NCI-H1048 (cell line): Measurements from ENCODE around the gene NFYC.

ENCODE experiments used
- DNase-seq: peaks from one replicate; lab custom pipeline; 2025; lab: John Stamatoyannopoulos, UW

The NFYC gene

GRCh38 chr1:40798366-40799281, 107.1 kb downstream of the NFYC start:
- DNase-seq, result no peak

- DNase-seq, result no peak
Measured at GRCh38 chr1:40799351-40799867, 107.9 kb downstream of the NFYC start.

GRCh38 chr1:40801742-40802077, 110.2 kb downstream of the NFYC start:
- DNase-seq, result no peak

- DNase-seq, result peak; percentile 55
Measured at GRCh38 chr1:40802078-40802741, 110.7 kb downstream of the NFYC start.

GRCh38 chr1:40802742-40803113, 111.2 kb downstream of the NFYC start:
- DNase-seq, result no peak

- DNase-seq, result no peak
Measured at GRCh38 chr1:40803447-40803846, 111.9 kb downstream of the NFYC start.

GRCh38 chr1:40803902-40804301, 112.4 kb downstream of the NFYC start:
- no peak for DNase-seq

- DNase-seq, result no peak
Measured at GRCh38 chr1:40806240-40806639, 114.7 kb downstream of the NFYC start.

- DNase-seq, result no peak
Measured at GRCh38 chr1:40806731-40807695, 115.5 kb downstream of the NFYC start.

GRCh38 chr1:40808002-40808401, 116.5 kb downstream of the NFYC start:
- DNase-seq, result no peak

- no peak for DNase-seq
Measured at GRCh38 chr1:40808444-40808843, 116.9 kb downstream of the NFYC start.

GRCh38 chr1:40808909-40809308, 117.4 kb downstream of the NFYC start:
- no peak for DNase-seq

GRCh38 chr1:40810927-40811326, 119.4 kb downstream of the NFYC start:
- DNase-seq, result no peak

- DNase-seq, result no peak
Measured at GRCh38 chr1:40815420-40815819, 123.9 kb downstream of the NFYC start.

GRCh38 chr1:40817791-40818263, 126.3 kb downstream of the NFYC start:
- no peak for DNase-seq

GRCh38 chr1:40818264-40818961, 126.9 kb downstream of the NFYC start:
- no peak for DNase-seq

- DNase-seq, result no peak
Measured at GRCh38 chr1:40819101-40819500, 127.6 kb downstream of the NFYC start.

- no peak for DNase-seq
Measured at GRCh38 chr1:40820251-40820797, 128.8 kb downstream of the NFYC start.
